Epidermal melanocyte (primary cell): ENCODE data around the gene MSANTD2.

Experiments
- DNase-seq: peaks from one replicate; pipeline ENCODE4 v3.0.0; 2011; ENCODE audit warnings: low spot score; ENCODE audit not compliant: insufficient read length

MSANTD2 gene

DNA sequence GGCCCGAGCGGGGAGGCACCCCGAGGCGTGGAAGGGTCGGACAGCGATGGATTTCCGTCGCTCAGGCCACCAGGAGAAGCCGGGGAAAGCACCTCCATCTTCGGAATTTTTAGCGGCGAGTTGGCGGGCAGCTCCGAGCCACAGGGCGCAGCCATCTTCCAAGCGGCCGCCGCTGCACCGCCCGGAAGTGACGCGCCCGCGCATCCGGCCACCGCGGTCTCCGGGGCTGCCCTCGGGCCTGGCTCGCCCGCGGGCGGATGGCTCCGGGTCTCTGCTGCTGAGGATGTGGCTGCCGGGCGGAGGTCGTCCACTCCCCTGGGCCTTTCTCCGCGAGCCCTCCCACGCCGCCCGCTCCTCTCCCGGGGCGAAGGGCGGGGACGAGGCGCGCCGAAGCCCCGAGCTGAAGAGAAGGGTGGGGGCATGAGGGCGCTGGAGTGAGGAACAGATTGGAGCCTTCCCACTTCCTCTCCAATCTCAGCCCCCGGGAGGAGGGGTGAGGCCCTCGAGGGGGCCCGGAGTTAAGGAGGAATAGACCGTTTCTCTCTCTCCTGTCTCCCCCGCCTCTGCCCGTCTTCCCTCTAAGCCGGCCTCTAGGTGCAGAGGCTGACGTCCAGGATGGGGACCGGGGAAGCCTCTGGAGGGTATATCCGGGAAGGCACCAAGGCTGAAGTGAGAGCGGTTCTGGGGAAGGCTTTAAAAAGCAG, at the start of gene MSANTD2:
MSANTD2 (minus strand) TSS at position 181 of the 704 bp plus-strand sequence; CDS start at position 155, 26 bp downstream.
- DNase-seq = peak; percentile 55

DNA sequence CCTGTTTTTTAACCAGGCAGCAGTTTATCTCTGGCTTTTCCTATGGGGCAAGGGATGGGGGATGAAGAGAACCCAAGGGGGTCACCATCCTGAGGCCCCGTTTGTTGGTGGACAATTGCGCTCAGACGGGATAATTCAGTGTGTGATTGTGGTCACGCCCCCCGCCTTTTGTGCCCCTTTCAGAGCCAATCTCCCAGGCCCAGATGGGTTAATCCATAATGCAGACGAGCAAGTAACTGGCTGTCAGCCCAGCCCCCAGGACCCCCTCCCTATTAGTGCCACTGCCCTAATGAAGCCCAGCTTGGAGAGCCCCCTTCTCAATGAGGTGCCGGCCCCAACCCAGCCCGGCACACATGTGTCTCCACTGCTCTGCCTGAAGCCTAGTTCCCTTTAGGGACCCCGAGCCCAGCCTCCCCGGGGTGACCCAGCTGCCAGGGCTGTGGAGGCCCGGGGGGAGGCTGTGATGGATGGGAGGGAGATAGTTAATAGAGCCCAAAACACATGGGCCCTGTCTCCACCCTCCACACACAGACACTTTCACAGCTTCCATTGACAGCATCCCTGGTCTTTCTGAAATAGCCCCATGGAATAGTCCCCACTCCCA, 46.0 kb upstream of the MSANTD2 start:
- DNase-seq = no peak

DNA sequence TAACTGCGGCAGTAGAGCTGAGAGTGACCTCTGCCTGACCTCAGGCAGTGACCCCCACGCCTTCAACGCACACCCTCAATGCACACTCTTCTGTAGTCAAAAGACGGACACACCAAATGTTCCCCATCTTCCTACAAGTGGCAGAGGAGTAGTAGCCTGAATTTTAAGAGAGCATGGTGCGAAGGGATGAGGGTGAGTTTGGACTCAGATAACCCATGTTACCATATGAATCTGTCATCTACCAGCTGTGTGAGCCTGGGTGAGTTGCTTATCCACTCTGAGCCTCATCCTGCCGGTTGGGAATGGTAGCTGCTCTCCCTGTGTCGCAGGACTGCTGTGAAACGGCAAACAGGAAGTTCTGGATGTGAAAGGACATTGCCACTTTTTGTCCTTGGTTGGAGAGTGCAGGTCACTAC, 44.5 kb upstream of the MSANTD2 start:
- DNase-seq = no peak

DNA sequence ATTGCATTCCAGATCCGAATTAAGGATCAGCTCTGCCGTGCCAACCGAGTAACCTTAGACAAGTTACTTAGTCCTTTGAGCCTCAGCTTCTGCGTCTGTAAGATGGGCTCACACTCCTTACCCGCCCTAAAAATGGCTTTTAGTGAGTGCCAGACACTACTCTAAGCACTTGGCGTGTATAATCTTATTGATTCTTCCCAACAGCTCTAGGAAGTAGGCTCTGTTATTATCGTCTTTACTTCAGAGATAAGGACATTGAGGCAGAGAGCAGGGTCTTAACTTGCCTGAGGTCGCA, 43.4 kb upstream of the MSANTD2 start:
- DNase-seq = no peak

DNA sequence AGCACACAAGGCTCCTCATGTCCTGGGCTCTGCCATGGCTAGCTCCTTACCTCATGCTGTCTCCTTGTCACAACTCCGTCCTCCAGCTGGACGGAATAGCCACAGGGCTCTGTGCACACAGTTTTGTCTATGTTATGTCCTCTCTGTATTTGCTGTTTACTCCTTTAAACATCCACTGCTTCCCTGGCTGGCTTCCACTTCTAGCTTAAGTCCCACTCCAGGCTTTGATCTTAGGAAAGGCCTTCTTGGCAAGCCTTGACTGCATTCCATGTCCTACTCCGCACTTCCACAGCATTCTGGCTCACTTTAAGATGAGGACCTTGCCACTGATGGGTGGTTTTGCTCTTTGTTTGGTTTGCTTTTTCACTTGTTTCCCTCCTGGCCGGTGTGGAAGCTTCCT, 42.1 kb upstream of the MSANTD2 start:
- no peak for DNase-seq

DNA sequence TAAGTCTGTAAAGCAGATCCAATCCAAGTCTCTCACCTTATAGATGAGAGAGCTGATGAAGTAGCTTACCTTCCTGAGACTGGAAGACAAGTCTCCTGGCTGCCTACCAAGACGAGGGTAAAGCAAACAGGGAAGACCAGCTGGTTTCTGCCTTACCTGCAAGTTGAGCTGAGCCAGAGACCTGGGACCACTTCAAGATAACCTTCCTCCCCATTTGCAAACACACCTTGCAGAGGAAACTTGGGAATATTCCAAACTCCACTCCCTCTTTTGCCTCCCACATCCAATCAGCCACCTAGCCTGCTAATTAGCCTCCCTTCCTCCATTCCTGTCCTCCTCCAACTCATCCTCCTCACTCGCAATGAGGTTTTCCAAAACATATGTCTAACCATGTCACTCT, 41.6 kb upstream of the MSANTD2 start:
- no peak for DNase-seq

DNA sequence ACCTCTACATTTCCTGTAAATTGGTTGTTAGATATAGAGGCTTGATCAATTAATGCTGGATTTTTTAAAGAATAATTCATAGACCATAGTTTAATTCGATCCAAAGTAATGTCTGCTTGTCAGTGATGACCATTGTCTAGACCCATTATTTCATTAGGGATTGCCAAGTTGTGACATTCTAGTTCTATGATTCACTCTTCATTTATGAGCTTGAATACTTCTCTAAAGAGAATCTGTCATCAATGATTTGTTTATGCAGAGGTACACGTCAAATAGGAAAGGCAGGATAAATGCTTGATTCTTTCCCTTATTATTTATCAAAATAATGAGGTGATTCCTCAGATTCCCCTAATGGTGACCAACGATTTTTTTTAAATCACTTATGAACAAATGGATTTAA, 41.0 kb upstream of the MSANTD2 start:
- no peak for DNase-seq

DNA sequence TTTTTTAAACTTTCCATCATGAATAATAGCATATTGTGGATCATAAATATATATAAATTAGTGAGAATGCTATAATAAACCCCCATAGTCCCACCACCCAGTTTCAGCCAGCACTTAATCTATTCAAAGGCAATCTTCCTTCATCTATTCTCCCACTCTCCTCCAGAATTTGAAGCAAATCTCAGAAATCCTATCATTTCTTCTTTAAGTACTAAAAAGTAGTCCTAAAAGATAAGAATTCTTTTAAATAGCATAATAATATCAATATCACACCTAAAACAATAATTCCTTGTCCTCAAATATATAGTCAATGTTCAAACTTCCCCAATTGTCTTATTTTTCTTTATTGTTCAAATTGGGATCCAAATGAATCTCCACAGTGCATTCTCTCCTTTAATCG, 40.5 kb upstream of the MSANTD2 start:
- DNase-seq = no peak

DNA sequence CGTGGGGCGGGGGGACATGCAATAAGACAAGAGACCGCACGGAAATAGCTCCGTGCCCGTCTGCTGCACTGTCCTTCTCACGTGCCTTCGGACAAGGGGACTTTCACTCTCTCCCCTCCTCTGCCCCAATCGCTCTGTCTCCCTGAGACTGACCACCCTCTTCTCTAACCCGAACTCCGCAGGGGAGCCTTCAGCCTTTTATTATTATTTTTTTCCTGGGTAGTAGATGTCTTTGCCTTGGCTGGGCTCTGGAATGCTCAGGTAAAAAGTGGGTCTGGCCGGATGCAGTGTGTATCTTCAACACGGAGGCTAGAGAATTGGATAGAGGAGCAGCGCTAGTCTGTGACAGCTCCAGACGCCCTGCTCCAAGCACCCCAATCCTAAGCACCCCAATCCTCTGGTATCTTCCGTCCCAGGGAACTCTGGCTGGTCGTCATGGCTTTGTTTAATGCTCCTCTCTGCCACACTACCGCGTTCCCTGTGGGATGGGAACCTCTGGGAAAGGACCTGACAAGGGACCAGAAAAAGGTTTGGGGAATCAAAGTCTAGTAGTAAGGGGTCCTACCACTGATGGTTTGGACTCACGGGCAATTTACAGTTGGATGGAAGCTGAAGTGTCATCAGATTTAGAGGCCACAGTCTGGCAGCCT, 39.9 kb upstream of the MSANTD2 start:
- DNase-seq = no peak

DNA sequence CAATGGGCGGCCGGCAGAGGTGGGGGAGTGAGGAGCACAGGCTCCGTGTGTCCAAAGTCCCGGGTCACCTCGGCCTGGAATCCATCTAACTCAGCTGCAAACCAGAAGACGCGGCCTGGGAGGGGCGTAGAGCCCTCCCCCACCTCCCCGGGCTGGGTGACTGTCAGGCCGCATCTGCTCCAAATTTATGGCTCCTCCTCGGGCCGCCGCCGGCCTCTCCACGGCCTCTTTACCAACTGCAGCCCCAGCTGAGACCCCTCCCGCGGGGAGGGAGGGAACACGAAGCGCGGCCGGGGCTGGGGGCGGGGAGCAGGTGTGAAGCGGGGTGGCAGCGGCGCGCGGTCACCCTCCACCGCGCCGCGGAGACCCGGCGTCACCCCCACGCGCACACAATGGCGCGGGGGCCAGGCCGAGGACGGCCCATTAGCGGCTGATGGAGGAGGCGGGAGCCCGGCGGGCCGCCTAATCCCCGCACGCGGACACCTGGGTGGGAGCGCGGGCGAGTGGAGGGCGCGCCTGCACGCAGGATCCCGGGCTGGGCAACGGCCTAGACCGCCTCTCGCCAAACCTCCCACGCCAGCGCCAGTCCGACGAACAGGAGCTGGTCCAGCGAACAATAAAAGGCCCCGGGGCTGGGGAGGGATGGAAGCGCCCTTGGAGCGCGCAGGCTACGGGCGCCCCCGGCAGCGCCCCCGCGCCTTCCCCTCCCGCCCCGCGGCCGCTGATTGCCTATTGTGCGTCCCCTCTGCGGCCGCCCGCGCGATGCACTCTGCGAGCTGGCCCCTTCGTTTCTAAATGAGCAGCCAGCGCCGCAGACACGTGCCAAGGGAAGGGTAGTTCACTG, 39.1 kb upstream of the MSANTD2 start:
- no peak for DNase-seq

DNA sequence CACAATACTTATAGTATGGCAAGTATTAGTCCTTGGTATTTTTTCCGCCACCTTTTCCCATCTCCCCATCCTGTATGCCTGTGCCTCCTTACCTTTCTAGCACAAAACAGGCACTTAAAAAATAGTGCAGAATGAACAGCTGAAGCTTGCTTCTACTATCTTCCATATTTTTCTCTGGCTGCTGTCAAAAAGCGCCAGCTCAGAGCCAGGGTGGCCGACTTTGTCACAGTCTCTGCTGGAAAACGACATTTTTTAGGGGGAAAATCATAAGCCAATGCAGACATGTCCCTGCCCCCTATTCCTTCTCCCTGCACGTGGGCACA, 38.6 kb upstream of the MSANTD2 start:
- DNase-seq = no peak

DNA sequence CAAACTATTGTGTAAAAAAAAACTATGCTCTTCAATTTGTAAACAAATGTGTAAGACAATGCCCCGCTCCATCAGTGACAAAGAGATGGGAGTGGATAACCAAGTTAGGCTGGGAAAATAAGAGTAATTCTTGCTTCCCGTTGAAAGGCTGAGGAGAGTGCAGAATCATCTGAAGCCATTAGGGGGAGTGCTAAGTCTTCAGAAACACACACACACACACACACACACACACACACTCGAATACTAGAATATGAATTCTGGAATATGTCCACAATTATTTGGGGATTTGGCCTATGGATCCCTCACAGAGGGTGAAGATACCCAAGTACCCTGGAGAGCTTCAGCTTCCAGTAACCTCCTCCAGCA, 37.3 kb upstream of the MSANTD2 start:
- DNase-seq = peak; percentile 60

DNA sequence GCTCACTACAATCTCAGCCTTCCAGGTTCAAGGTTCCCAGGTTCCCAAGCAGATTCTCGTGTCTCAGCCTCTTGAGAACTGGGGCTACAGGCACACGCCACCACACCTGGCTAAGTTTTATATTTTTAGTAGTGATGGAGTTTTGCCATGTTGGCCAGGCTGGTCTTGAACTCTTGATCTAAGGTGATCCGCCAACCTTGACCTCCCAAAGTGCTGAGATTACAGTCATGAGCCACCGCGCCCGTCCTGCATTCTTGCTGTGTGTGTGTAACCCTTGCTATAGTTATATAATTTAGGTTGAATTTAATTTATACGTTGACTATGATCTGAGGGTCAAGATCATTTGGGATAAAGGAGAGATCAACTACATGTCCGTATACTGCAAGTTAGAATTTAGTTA, 35.7 kb upstream of the MSANTD2 start:
- no peak for DNase-seq

DNA sequence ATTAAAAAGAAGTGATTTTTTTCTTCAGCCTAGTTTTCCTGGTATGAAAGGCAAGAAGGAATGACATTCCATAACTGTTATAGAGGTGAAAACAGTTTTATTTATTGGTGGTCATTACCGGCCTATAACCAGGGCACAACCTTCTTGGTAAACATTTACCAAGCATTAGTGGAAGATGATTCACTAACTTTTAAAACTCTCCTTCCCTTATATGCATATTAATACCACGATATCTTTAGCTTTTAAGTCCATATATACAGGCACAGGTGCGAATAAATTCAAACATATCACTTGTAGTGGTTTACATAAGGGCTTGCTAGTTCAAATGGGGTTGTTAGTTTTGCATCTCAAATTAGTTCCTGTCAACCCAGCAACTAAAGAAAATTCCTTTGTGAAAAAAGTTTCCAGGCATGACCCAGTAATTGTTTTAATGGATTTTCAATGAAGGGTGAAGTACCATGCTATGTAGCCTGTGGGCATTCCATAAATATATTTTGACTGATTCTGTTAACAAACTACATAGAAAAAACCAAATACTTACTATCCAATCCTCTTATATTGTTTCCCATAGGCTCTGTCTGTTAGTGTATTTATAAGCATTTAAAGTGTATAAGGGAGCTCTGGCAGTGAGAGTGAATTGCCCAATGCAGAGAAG, 34.4 kb upstream of the MSANTD2 start:
- DNase-seq = no peak

DNA sequence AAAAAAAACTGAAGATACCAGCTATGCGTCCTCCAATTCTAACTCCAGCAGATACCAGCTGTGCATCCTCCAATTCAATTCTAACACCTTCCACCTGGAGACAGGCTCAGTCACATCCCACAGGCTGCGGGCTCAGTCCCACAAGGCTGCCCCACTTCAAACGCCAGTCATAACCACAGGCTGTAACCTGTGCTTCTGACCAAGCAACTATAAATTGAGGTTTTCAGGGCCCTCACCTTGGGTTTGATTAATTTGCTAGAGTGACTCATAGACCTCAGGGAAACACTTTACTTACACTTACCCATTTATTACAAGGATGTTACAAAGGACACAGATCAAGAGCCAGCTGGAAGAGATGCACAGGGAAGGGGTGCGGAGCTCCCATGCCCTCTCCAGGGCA, 32.4 kb upstream of the MSANTD2 start:
- DNase-seq = no peak

DNA sequence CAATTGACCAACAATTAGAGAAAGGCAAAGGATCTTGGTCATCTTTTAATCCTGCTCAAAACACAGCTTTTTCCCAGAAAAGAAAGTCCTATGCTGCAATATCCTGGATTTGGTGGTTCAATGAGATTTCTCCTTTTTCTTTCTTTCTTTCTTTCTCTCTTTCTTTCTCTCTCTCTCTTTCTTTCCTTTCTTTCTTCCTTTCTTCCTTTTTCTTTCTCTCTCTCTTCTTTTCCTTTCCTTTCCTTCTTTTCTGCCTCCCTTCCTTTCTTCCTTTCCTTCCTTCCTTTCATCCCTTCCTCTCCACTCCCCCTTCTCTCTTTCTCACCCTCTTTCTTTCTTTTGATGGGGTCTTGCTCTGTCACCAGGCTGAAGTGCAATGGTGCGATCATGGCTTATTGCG, 31.7 kb upstream of the MSANTD2 start:
- DNase-seq = no peak

DNA sequence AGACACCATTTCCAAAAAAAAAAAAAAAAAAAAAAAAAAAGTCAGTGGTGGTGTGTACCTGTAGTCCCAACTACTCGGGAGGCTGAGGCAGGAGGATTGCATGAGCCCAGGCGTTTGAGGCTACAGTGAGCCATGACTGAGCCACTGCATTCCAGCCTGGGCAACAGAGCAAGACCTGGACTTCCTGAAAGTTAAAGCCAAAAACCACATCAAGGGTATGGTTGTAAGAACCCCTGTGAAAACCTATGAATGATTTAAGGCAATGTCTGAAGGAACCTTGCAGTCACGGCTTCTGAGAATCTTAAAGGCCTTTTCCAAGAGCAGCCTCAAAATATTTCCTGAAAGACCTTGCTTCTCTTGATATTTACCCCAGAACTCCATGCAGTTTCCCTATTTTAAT, 30.5 kb upstream of the MSANTD2 start:
- DNase-seq = no peak

DNA sequence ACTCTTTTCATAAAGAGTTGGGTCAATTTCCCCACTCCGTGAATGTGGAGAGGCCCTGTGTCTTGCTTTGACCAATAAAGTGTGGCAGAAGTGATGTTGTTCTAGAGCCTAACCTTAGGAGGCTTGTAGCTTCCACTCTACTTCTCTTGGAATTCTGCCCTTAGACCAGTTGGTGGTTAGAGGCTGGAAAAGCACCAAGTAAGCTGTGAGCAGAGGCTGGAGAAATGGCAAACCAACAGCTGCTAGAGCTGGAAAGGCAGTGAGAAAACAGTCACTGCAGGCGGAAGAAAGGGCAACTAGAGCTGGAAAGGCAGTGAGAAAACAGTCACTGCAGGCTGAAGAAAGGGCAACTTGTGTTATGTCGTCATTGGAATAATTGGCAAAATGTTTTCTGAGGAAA, 29.8 kb upstream of the MSANTD2 start:
- DNase-seq = no peak

DNA sequence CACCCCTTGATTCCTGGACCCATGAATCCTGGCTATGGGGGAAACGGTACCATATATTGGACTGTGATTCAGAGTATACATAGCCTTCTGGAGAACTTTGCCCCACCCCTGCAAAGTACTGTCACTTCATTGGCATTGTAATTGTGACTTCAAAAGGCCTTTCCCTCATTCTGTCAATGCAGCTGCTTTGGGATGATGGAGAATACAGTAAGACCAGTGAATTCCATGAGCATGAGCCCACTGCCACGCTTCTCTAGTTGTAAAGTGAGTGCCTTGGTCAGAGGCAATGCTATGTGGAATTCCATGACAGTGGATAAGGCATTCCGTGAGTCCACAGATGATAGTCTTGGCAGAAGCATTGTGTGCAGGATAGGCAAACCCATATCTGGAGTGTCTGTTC, 25.7 kb upstream of the MSANTD2 start:
- DNase-seq = no peak

DNA sequence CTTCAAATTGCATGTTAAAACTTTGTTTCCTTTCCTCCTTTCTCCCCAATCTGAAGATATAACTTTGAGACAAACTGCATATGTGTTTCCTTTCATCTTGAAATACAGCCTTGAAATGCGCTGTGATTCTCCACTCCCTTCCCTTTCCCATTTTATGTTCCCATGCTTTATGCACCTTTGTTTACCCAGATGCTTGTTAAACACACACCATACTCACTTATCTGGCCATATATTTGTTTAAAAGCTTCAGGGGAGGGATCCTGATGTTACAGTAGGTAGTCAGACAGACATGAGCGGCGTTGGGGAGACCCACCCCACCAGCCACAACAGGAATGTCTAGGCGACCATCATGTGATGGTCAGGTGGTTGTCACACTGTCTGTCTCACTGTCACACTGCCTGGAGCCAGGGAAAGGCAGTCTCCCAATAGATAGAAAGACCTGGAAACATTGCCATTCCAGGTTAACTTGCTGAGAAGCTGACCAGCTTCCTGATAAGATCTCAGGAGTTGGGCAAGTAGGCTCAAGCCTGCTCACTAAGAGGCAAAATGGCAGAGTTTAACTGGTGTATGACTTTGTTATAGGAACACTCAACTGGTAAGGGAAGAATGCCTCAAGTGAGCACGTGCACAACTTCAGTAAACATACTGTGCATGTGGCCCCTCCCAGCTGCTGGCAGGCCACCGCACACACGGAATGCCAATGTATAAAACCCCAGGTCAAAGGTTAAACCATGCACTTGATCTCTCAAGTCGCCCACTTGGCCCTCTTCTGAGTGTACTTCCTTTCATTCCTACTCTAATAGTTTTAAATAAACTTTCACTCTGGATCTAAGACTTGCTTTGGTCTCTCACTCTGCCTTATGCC, 23.5 kb upstream of the MSANTD2 start:
- DNase-seq = no peak
